ENCODE measurements around the gene ATG16L1.
A peak's percentile ranks its signal among the peaks of the same experiment; 100 is the strongest.

ATG16L1 gene

DNA sequence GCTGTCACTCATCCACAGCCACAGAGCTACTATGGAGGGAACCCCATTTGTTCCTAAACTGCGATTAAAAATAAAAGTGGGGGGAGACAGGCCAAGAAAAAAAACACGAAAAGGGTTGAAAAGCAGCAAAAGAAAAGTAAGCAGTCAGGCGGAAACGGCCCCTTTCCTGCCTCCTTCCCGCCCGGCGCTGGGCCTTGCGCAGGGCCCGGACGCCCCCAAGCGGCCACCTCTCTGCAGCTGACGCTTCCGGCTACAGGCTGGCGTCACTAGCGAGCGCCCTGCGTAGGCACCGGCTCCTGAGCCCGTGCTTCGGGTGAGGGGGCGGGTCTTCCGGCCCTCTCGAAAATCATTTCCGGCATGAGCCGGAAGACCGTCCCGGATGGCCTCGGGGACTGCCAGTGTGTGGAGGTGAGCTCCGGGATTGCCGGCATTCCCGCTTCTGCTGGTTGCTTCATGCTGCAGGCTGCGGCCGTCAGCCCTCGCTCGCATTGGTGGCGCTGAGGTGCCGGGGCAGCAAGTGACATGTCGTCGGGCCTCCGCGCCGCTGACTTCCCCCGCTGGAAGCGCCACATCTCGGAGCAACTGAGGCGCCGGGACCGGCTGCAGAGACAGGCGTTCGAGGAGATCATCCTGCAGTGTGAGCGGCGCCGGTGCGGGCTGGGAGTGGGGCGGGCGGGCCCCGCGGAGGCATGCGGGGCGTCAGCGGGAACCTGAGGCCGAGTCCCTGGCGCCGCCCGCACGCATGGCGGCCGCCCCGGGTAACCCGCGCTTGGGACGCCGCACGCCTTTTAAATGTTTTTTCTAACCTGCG is at the start of gene ATG16L1:
TSS of gene ATG16L1 (plus strand) at position 368 of the 811 bp plus-strand sequence. CDS start at position 523, 155 bp downstream.
- peak; percentile 97 for DNase-seq

DNA sequence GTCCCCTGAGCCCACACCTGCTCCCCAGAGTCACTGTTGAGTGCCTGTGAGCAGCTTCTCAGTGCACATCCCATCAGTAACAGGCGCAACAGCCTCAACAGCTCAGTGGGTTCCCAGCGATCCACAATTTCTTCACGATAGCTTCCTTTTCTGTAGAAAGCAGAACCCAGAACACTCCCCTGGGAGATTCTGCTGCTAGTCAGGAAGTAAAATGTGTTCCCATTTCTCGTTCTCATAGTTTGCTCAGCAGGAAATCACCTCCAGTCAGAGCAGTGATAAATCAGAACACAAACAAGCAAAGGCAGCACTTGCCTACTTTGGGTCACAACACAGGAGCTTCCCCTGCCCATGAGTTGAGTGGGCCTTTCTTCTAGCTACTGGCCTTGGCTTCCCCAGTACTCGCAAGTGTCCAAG is 48.9 kb upstream of the ATG16L1 start:
- DNase-seq: no peak

DNA sequence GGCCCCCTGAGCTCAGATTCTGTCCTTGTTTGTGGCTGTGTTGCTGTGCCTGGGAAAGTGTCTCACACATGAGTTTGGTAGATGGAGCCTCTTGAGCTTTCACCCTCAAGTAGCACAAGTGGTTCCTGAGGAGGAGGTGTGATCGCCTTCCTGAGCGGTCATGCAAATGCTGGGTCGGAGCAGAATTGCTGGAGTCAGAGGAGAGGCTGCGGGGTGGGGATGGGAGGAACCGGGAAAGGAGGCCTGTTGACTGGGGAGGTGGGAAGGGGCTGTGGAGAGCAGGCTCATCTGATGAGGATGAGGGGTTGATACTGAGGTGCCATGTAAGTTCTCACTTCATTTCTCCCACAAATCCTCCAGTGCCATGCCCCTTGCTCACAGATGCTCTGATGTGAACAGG is 48.4 kb upstream of the ATG16L1 start:
- DNase-seq: no peak

DNA sequence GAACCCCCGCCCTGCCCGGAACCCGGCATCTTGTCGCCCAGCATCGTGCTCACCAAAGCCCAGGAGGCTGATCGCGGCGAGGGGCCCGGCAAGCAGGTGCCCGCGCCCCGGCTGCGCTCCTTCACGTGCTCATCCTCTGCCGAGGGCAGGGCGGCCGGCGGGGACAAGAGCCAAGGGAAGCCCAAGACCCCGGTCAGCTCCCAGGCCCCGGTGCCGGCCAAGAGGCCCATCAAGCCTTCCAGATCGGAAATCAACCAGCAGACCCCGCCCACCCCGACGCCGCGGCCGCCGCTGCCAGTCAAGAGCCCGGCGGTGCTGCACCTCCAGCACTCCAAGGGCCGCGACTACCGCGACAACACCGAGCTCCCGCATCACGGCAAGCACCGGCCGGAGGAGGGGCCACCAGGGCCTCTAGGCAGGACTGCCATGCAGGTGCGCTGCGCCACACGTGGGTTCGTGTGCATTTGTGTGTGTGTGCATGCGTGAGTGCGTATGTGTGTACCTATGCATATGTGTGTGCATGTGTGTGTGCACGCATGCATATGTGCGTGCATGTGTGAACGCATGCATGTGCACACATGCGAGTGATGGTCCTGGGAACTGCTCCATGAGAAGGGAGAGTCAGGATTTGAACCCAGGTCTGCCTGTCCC is 47.1 kb upstream of the ATG16L1 start:
- no peak for DNase-seq

DNA sequence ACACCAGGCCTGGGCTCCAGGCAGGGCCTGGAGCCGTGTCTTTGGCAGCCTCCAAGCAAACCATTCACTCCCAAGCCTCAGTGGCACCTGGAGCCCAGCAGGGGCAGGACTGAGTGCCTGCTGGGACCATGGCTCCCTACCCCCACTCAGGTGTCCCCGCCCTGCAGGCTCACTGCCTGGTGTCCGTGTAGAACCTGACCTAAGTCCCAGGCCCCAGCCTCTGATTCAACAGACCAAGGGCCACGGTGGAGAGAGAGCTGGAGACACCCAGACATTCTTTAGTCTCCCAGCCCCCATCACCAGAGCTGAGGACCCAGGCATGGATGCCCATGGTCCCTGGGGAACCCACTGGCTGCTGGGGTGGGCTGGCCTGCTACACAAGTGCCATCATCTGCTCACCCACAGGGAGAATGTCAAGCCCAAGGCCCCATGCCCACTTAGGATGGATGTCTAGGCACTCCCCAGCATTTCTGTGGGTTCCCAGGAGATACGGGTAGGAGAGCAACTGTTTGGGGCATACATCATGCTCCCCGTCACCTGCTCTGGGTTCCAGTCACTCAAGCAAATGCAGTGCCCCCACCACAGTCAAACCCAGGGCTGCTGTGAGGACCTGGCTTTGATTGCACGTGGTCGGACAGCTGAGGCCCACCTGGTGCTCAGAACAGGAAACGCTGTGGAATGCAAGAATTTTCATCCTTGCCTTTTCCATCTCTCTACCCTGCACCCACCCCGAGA is 42.9 kb upstream of the ATG16L1 start:
- DNase-seq: no peak

DNA sequence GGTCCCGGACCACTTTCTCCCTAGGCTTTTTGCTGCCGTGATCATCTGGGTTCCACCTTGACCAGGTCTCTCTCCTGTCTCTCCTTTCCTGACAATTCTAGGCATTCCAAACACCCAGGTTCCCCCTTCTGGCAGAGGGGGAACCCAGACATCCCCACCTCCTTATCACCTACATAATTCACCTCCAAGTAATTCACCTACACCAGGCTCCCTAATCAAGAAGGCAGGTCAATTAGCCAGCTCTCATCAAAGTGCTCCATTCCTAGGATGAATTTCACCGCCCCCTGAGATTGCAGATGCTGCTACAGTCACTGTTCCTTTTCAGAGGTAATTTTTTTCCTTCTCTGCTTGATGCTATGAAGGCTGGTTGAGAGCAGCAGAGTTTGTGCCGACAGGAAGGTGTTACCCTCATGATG is 42.3 kb upstream of the ATG16L1 start:
- no peak for DNase-seq

DNA sequence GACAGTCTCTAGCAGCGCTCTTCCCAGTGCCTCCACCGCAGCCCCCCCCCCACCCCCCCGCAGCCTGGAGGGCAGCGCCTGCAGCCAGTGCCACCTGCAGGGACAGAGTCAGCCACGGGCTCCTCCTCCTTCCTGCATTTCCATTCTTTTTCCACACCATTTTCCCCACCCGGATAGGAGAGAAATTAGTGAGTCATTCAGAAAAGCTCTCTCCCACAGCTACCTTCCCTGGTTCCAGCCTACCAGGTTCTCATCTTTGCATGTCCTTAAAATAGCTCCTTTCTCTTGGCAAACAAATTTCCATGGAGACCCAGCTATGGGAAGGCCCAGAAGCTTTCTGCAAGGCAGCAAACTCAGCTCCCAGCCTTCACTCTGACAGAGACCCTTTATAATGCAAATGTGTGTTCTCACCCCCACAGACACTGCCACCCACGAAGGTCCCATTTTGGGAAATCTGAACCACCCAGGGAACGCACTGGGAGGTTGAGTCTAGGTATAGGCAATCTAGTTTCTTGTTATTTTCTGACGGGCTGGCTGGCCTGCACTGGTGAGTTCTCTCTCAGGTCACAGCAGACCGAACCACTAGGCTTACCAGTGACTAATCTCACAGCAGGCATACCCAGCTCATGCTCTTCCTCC is 41.8 kb upstream of the ATG16L1 start:
- DNase-seq: no peak

DNA sequence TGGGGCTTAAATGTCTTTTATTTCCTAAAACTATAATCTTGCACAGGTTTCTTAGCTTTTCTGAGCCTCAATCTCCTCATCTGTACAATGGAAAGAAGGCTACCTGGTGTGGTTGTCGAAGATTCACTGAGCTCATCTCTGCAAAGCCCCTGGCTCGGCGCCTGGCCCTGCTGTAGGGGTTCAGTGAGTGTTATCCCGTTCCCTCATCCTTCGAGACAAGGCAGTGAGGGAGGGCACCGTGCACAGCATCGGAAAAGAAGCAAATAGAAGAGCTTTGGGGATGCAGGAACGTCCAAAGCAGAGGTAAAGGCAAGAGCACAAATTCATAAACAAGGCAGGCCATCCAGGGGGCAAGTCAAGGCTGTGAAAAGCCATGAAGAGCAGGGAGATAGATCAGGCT is 41.2 kb upstream of the ATG16L1 start:
- no peak for DNase-seq

DNA sequence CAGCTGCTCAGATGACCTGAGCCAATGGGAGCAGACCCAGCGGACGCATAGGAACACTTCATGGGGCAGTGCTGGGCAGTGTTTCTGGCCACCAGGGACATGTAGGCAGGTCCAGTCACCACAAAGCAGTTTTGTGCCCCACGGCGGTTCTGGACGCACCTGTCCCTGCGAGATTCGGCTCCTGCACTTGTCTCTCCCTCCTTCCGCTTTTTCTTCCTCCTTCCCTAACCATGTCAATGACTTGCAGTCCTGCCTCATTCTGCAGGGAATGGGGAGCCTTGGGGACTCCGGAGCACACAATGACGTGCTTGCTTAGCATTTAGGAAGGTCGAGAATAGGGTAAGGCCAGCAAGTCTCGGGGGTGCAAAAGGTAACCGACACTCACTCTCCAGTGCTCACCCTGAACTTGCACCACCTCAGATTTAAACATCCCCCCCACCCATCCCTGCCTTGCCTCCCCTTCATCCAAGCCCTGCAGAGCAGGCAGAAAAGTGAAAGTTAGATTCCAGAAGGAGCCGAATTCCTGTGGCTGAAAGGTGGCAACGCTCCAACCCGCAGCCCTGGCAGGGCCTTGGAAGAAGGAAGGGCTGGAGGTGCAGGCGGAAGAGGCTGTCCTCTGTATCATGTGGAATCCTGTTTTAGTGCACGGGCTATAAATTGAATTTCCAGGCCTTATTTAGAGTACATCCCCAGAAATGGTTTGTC is 40.5 kb upstream of the ATG16L1 start:
- no peak for DNase-seq

DNA sequence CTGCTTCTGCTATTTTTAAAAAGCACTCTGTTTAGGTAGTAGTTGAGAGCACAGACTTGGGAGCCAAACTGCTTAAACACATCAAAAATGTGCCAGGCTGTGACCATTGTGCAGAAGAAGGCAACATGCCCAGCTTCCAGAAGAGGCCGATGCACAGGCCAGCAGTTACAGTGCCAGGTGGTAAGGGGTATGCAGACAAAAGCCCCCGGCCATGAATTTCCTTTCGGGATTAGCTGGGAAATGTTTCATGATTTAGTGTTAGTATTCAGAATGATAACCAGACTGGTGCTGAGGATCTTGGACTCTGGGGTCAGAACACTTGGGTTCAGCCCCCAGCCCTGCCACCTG is 40.0 kb upstream of the ATG16L1 start:
- no peak for DNase-seq

DNA sequence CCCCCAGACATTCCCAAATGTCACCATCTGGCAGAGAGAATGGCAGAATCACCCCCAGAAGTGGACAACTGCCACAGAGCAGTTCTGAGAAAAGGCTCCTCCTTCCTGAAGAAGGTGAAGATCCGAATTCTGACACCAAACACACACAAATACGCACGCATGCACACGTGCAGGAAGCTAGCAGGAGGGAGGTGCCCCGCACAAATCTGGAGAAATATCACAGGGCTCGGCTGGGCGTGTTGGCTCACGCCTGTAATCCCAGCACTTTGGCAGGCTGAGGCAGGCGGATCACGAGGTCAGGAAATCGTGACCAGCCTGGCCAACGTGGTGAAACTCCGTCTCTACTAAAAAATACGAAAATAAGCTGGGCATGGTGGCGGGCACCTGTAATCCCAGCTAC is 38.5 kb upstream of the ATG16L1 start:
- no peak for DNase-seq

DNA sequence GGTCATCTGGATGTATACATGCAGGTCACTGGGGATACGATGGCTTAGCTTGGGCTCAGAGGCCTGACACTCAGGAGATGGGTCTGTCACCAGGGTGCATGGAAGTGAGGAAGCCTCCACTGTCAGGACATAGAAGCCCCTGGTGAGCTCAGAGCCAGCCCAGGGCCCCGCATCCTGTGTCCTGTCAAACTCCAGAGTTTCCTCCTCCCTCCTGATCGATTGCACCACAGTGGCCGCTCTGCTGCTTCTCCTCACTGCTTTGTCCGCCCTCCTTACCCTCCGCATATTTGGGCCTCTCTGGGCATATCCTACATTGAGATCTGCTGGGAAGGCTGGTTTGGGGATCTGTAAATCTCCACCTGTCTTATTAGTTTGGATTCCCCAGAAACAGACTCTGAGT is 37.5 kb upstream of the ATG16L1 start:
- no peak for DNase-seq

DNA sequence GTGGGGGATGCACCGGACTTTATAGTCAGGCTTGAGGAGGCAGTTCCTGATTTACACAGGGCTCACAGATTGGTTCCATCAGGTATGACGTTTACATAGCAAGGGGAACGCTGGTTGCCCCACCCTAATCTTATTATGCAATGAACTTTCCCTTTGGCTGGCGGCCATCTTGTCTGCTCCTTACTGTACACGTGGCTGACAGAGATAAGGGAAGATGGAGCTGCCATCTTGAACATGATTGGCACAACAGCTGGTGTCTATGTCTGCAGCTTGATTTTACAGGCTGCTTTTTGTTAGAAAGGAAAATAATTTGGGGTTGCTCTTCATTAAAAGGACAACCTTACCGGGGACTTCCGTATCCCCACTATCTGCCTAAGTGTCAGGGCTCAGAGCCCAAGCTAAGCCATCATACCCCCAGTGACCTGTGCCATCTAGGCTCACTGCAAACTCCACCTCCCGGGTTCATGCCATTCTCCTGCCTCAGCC is 33.5 kb upstream of the ATG16L1 start:
- no peak for DNase-seq

DNA sequence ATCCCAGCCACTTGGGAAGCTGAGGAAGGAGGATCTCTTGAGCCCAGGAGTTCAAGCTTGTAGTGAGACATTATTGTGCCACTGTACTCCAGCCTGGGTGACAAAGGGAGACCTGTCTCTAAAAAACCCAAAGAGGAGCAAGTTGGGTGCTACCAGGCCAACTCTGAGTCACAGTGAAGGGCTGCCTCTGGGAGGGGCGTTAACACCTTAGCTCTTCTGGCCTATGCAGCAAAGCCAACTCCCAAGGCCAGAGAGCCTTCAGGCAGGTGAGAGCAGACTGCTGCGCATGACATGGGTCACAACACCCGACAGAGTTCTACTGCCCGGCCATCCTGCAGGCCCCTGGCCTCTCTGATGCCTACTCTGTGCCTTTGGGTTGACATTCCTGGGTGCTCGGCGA is 32.6 kb upstream of the ATG16L1 start:
- DNase-seq: no peak

DNA sequence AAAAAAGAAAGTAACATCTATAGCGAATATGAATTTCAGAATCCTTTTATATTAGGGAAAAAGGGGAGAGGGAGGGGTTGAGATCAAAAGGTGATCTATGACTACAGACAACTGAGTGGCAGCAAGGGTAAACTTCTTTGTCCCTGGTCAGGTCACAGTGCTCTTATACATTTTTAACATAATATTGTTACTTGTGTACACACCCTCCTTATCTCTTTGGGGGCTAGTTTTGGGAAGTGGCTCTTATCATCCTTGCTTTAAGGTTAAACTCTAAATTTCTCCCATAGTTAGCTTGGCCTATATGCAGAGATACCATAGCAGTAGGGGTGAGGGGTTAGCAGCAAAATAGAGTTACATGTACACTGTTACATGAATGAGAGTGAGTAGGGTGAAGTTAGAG is 31.6 kb upstream of the ATG16L1 start:
- DNase-seq: no peak

DNA sequence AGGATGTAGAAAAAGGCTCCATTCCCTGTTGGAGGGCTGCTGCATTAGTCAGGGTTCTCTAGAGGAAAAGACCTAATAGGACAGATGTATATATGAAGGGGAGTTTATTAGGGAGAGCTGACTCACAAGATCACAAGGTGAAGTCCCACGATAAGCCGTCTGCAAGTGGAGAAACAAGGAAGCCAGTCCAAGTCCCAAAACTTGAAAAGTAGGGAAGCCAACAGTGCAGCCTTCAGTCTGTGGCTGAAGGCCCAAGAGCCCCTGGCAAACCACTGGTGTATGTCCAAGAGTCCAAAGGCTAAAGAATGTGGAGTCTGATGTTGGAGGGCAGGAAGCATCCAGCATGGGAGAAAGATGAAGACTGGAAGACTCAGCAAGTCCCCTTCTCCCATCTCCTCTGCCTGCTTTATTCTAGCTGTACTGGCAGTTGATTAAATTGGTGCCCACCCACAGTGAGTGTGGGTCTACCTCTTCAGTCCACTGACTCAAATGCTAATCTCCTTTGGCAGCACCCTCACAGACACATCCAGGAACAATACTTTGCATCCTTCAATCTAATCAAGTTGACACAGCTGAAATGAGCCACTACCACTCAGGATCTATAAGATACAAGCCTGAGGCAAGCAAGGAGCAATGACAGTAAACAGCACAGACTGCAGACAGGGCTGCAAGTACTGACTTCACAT is 30.0 kb upstream of the ATG16L1 start:
- no peak for DNase-seq

DNA sequence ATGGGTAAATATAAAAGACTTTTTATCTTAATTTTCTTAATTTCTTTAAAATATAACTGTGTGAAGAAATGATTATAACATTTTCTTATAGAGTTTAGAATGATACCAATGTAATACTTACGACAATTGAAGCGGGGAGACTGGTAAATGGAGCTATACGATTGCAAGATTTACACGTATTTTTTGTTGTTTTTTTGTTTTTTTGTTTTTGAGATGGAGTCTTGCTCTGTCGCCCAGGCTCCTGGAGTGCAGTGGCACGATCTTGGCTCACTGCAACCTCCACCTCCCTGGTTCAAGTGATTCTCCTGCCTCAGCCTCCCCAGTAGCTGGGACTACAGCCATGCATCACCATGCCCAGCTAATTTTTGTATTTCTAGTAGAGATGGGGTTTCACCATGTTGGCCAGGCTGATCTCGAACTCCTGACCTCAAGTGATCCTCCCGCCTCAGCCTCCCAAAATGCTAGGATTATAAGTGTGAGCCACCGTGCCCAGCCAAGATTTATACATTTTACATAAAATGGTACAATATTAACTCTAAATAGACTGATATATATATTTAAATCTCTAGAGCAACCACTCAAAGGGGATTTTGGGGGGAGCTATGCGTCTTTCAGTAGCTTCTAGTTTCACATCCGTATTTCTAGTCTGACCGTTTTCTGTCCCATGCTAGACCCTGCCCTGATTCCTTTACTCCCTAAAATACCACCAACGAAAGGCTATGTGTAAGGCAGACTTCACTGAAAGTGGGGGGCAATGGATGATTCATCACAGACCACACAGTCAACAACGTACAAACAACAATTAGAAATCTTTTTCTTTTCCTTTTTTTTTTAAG is 28.2 kb upstream of the ATG16L1 start:
- DNase-seq: no peak

DNA sequence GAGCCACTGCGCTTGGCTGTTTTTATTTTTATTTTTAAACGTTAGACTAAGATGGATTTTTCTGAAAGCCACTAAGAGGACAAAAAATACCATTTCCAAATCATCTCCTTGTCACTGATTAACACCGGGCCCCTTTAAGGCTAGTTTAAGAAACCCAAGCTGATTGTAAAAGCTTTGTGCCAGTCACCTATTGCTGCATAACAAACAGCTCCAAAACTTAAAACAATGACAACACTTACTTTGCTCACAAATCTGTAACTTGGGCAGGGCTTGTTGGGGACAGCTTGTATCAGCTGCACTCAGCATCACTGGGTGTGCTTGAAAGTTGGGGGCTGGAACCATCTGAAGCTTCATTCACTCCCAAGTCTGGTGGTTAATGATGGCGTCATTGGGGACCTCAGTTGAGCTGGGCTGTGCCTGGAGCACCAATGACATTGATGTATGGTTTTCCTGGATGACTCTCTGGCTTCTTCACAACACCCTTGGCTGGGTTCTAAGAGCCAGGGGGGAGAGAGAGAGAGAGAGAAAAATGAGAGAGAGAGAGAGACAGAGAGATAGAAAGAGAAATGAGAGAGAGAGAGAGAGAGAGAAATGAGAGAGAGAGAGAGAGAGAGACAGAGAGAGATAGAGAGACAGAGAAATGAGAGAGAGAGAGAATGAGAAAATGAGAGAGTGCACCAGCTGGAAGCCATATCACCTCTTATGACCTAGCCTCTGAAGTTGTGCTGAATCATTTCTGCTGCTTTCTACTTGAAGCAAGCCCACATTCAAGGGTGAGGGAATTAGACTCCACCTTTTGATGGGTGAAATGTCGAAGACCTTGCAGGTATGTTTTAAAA is 26.0 kb upstream of the ATG16L1 start:
- no peak for DNase-seq

DNA sequence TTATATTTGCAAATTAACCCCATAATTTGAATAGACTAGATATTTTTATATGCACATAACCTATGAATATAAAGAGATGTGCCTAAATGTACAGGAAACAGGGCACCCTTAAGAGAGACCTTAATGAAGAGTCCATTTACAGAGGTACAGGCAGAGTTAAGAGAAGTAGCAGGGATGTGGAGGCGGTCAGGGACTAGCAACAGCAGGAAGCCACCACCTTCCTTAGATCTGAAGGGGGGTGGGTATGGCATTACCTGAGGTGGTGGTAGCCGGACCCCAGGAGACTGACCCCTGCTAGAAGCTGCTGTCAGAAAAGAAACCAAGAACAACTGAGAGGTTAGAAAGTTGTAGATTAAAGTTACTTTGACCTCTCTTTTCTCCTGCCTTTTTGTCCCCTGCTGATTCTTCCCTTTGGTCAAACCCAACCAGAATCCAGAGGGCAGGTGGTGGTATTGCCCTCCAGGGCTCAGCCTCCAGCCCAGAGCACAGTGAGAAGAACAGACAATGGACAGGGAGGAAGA is 24.9 kb upstream of the ATG16L1 start:
- no peak for DNase-seq

Measured in activated CD4-positive, alpha-beta T cell treated with anti-CD3 and anti-CD28 coated beads for 48 hours (primary cell).